HepG2 (cell line): Measurements from ENCODE around the gene FNDC3B. TPM values are rescaled to one million over a fixed set of nuclear protein-coding genes. Genes with fewer than 3 reads are reported as not detected.
A peak's percentile ranks its signal among the peaks of the same experiment; 100 is the strongest.

Experiments
- CEBPG ChIP-seq: IDR thresholded peaks from 2 replicates; pipeline ENCODE4 v1.6.1; 2016
- ELF1 ChIP-seq: sonication (generic); formaldehyde crosslinking; IDR thresholded peaks from 2 replicates; pipeline ENCODE4 v1.4.0; 2020; ENCODE audit warnings: missing genetic modification reagents
- FOXM1 ChIP-seq: sonication (generic); formaldehyde crosslinking; IDR thresholded peaks from 2 replicates; pipeline ENCODE4 v1.5.0; 2020; ENCODE audit warnings: missing genetic modification reagents
- GATA4 ChIP-seq: sonication (generic); IDR thresholded peaks from 2 replicates; pipeline ENCODE4 v1.6.1; 2016; ENCODE audit warnings: antibody characterized with exemption, low read depth, borderline replicate concordance
- GFI1 ChIP-seq: sonication (generic); formaldehyde crosslinking; IDR thresholded peaks from 2 replicates; pipeline ENCODE4 v1.5.0; 2020; ENCODE audit warnings: missing genetic modification reagents, mild to moderate bottlenecking, borderline replicate concordance
- HNF4A ChIP-seq: sonication (generic); formaldehyde crosslinking; IDR thresholded peaks from 2 replicates; pipeline ENCODE4 v1.4.0; 2020; ENCODE audit warnings: missing genetic modification reagents
- MLLT10 ChIP-seq: sonication (generic); formaldehyde crosslinking; IDR thresholded peaks from 2 replicates; pipeline ENCODE4 v1.4.0; 2020; ENCODE audit warnings: missing genetic modification reagents
- RXRA ChIP-seq: sonication (generic); formaldehyde crosslinking; IDR thresholded peaks from 2 replicates; pipeline ENCODE4 v1.5.1; 2020; ENCODE audit warnings: missing genetic modification reagents
- SALL1 ChIP-seq: sonication (generic); formaldehyde crosslinking; IDR thresholded peaks from 2 replicates; pipeline ENCODE4 v1.8.0; 2022; ENCODE audit warnings: mild to moderate bottlenecking, missing genetic modification reagents
- SUZ12 ChIP-seq: fragments of 150-350 bp; IDR thresholded peaks from 2 replicates; pipeline ENCODE4 v1.6.1; 2014; ENCODE audit warnings: low read depth, low read length
- ZBTB7A ChIP-seq: sonication (generic); formaldehyde crosslinking; IDR thresholded peaks from 2 replicates; pipeline ENCODE4 v1.8.0; 2022; ENCODE audit warnings: mild to moderate bottlenecking, missing genetic modification reagents
- ZMYM2 ChIP-seq: sonication (generic); formaldehyde crosslinking; IDR thresholded peaks from 2 replicates; pipeline ENCODE4 v1.8.0; 2022; ENCODE audit warnings: mild to moderate bottlenecking, missing genetic modification reagents
- polyA plus RNA-seq, 8 experiments: library from polyadenylated mRNA; depleted of rRNA in 3 of 8; stranded (reverse) in 7 of 8; unstranded in 1 of 8; fragments of >200 nt; fragmentation: Illumina TruSeq in 4 of 8; extraction: Trizol in 4 of 8; gene quantifications; 2 replicates each; pipeline versions ENCODE4 v1.2.1 to v1.2.3, GENCODE V29; 2011 to 2016; ENCODE audit warnings: low read depth in 4 of 8, missing spikeins in 1 of 8, mixed read lengths in 1 of 8; ENCODE audit not compliant: insufficient read depth in 1 of 8
- total RNA-seq, 5 experiments: library from RNA; depleted of rRNA; stranded (reverse); fragments of >200 nt; fragmentation: Illumina TruSeq; extraction: Trizol; gene quantifications; 2 replicates each; pipeline ENCODE4 v1.2.3, GENCODE V29; 2016; ENCODE audit warnings: low read depth in 1 of 5
- TF ChIP-seq, protein P1 (sequence below): sonication (generic); formaldehyde crosslinking; IDR thresholded peaks from 2 replicates; pipeline ENCODE4 v1.4.0; 2020; ENCODE audit warnings: missing genetic modification reagents
- TF ChIP-seq, protein P2 (sequence below): IDR thresholded peaks from 2 replicates; pipeline ENCODE4 v1.4.0; 2020; ENCODE audit warnings: mild to moderate bottlenecking, missing genetic modification reagents
- TF ChIP-seq, protein P3 (sequence below): sonication (generic); IDR thresholded peaks from 2 replicates; pipeline ENCODE4 v1.6.1; 2016; ENCODE audit warnings: low read depth, borderline replicate concordance
- TF ChIP-seq, protein P4 (sequence below): sonication (generic); formaldehyde crosslinking; IDR thresholded peaks from 2 replicates; pipeline ENCODE4 v1.5.1; 2020; ENCODE audit warnings: mild to moderate bottlenecking, missing genetic modification reagents, borderline replicate concordance

The FNDC3B gene
- total and polyA plus RNA-seq, 2 of the 13 experiments (the other 11 are each of a cell fraction or from before 2014, with no cell fraction given), result 74.8 to 103 TPM

DNA sequence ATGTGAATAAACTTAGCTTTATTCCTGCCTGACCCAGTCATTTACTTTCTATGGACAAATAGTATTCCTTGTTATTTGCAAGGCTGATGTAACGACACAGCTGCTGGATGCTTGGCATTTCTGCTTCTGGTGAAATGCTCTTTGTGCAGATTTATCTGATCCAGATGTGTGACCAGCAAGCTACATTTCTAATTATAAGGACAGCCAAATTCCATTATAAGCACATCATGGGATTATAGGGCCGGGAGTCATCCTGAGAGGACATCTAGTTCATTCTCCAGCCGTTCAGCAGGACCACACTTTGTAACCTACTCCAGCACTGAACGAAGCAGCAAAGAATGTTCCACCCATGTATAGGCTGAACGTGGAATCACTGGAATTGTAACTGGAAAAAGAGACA is 42.9 kb downstream of the FNDC3B start (continued):
- TF ChIP-seq, protein P1, sequence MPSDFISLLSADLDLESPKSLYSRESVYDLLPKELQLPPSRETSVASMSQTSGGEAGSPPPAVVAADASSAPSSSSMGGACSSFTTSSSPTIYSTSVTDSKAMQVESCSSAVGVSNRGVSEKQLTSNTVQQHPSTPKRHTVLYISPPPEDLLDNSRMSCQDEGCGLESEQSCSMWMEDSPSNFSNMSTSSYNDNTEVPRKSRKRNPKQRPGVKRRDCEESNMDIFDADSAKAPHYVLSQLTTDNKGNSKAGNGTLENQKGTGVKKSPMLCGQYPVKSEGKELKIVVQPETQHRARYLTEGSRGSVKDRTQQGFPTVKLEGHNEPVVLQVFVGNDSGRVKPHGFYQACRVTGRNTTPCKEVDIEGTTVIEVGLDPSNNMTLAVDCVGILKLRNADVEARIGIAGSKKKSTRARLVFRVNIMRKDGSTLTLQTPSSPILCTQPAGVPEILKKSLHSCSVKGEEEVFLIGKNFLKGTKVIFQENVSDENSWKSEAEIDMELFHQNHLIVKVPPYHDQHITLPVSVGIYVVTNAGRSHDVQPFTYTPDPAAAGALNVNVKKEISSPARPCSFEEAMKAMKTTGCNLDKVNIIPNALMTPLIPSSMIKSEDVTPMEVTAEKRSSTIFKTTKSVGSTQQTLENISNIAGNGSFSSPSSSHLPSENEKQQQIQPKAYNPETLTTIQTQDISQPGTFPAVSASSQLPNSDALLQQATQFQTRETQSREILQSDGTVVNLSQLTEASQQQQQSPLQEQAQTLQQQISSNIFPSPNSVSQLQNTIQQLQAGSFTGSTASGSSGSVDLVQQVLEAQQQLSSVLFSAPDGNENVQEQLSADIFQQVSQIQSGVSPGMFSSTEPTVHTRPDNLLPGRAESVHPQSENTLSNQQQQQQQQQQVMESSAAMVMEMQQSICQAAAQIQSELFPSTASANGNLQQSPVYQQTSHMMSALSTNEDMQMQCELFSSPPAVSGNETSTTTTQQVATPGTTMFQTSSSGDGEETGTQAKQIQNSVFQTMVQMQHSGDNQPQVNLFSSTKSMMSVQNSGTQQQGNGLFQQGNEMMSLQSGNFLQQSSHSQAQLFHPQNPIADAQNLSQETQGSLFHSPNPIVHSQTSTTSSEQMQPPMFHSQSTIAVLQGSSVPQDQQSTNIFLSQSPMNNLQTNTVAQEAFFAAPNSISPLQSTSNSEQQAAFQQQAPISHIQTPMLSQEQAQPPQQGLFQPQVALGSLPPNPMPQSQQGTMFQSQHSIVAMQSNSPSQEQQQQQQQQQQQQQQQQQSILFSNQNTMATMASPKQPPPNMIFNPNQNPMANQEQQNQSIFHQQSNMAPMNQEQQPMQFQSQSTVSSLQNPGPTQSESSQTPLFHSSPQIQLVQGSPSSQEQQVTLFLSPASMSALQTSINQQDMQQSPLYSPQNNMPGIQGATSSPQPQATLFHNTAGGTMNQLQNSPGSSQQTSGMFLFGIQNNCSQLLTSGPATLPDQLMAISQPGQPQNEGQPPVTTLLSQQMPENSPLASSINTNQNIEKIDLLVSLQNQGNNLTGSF (CRISPR knock-in tag), result no peak
- TF ChIP-seq ELF1 (CRISPR knock-in tag) (no peak), MLLT10 (CRISPR knock-in tag) (no peak), ZBTB7A (CRISPR knock-in tag) (no peak), GFI1 (0 out of 2 replicates have a peak, but pooled peaks have one; percentile 8), FOXM1 (CRISPR knock-in tag) (no peak), CEBPG (CRISPR knock-in tag) (peak; percentile 32; the same call in 1 of the 2 replicates), GATA4 (no peak), SALL1 (CRISPR knock-in tag) (peak; percentile 26; the same call in 1 of the 2 replicates), RXRA (CRISPR knock-in tag) (no peak), HNF4A (CRISPR knock-in tag) (no peak), ZMYM2 (CRISPR knock-in tag) (no peak), SUZ12 (no peak)
- TF ChIP-seq, protein P2, sequence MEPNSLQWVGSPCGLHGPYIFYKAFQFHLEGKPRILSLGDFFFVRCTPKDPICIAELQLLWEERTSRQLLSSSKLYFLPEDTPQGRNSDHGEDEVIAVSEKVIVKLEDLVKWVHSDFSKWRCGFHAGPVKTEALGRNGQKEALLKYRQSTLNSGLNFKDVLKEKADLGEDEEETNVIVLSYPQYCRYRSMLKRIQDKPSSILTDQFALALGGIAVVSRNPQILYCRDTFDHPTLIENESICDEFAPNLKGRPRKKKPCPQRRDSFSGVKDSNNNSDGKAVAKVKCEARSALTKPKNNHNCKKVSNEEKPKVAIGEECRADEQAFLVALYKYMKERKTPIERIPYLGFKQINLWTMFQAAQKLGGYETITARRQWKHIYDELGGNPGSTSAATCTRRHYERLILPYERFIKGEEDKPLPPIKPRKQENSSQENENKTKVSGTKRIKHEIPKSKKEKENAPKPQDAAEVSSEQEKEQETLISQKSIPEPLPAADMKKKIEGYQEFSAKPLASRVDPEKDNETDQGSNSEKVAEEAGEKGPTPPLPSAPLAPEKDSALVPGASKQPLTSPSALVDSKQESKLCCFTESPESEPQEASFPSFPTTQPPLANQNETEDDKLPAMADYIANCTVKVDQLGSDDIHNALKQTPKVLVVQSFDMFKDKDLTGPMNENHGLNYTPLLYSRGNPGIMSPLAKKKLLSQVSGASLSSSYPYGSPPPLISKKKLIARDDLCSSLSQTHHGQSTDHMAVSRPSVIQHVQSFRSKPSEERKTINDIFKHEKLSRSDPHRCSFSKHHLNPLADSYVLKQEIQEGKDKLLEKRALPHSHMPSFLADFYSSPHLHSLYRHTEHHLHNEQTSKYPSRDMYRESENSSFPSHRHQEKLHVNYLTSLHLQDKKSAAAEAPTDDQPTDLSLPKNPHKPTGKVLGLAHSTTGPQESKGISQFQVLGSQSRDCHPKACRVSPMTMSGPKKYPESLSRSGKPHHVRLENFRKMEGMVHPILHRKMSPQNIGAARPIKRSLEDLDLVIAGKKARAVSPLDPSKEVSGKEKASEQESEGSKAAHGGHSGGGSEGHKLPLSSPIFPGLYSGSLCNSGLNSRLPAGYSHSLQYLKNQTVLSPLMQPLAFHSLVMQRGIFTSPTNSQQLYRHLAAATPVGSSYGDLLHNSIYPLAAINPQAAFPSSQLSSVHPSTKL (CRISPR knock-in tag), result 0 out of 2 replicates have a peak, but pooled peaks have one; percentile 8
- TF ChIP-seq, protein P3, sequence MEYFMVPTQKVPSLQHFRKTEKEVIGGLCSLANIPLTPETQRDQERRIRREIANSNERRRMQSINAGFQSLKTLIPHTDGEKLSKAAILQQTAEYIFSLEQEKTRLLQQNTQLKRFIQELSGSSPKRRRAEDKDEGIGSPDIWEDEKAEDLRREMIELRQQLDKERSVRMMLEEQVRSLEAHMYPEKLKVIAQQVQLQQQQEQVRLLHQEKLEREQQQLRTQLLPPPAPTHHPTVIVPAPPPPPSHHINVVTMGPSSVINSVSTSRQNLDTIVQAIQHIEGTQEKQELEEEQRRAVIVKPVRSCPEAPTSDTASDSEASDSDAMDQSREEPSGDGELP, result 0 out of 2 replicates have a peak, but pooled peaks have one; percentile 55
- TF ChIP-seq, protein P4, sequence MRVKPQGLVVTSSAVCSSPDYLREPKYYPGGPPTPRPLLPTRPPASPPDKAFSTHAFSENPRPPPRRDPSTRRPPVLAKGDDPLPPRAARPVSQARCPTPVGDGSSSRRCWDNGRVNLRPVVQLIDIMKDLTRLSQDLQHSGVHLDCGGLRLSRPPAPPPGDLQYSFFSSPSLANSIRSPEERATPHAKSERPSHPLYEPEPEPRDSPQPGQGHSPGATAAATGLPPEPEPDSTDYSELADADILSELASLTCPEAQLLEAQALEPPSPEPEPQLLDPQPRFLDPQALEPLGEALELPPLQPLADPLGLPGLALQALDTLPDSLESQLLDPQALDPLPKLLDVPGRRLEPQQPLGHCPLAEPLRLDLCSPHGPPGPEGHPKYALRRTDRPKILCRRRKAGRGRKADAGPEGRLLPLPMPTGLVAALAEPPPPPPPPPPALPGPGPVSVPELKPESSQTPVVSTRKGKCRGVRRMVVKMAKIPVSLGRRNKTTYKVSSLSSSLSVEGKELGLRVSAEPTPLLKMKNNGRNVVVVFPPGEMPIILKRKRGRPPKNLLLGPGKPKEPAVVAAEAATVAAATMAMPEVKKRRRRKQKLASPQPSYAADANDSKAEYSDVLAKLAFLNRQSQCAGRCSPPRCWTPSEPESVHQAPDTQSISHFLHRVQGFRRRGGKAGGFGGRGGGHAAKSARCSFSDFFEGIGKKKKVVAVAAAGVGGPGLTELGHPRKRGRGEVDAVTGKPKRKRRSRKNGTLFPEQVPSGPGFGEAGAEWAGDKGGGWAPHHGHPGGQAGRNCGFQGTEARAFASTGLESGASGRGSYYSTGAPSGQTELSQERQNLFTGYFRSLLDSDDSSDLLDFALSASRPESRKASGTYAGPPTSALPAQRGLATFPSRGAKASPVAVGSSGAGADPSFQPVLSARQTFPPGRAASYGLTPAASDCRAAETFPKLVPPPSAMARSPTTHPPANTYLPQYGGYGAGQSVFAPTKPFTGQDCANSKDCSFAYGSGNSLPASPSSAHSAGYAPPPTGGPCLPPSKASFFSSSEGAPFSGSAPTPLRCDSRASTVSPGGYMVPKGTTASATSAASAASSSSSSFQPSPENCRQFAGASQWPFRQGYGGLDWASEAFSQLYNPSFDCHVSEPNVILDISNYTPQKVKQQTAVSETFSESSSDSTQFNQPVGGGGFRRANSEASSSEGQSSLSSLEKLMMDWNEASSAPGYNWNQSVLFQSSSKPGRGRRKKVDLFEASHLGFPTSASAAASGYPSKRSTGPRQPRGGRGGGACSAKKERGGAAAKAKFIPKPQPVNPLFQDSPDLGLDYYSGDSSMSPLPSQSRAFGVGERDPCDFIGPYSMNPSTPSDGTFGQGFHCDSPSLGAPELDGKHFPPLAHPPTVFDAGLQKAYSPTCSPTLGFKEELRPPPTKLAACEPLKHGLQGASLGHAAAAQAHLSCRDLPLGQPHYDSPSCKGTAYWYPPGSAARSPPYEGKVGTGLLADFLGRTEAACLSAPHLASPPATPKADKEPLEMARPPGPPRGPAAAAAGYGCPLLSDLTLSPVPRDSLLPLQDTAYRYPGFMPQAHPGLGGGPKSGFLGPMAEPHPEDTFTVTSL (CRISPR knock-in tag), result no peak
